AG04449 (cell line): ENCODE results near the gene TTC12.

Experiments used
- CTCF ChIA-PET: fragments of 350-600 bp; formaldehyde crosslinking; extraction: SDS; loops from one replicate; lab custom pipeline; 2021; ENCODE audit warnings: antibody characterized with exemption; lab: Yijun Ruan, JAX
- POLR2A ChIA-PET: fragments of 400-600, 350-600 bp; formaldehyde crosslinking; extraction: SDS; loops from one replicate; lab custom pipeline; 2020; ENCODE audit warnings: antibody characterized with exemption, inconsistent platforms; lab: Yijun Ruan, JAX
- DNase-seq: peaks from one replicate; pipeline ENCODE4 v3.0.0-alpha.2; 2010; ENCODE audit warnings: low read depth, low spot score
- H3K4me3 ChIP-seq: 2 replicates; pipeline ENCODE4 v1.5.1; 2011; ENCODE audit warnings: low read depth, mild to moderate bottlenecking, control low read depth, low read length
- TF ChIP-seq, protein P1 (sequence below): IDR thresholded peaks from one replicate; pipeline ENCODE4 v1.5.1; 2011; ENCODE audit warnings: mild to moderate bottlenecking, moderate library complexity, low read length, control low read depth, inconsistent platforms; ENCODE audit not compliant: insufficient read depth; ENCODE audit errors: missing control alignments

Gene TTC12

DNA sequence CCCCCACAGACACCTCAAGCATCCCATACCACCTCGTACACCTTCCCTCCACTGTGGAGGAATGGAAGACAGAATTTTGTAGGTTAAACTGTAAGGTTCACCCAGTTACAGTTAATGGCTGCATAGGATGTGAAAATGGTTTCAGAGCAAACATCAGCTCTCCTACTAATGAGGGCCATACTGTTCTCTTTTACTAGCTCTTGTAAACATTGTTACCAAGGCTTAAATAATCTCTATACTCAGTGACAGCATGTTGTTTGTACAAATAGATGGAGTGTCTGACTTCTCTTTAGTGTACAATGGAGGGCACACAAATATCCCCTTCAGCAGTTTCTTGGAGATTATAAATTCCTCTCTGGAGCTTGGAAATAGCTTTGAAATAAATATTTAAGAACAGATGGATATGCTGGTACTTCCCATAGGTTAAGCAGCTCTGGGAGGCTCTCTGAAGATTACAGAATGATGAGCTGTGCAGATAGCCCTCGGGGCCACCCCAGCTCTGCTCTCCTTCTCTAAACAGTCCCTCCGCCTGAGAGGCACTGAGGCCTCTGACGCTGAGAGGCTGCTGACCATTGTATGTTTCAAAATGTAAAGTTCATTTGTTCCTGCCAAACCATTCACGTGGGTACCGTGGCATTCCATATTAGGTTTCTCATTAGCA, 25.7 kb downstream of the TTC12 start:
- DNase-seq = no peak
- ChIA-PET CTCF (no interaction called here), POLR2A (no interaction called here)
- TF ChIP-seq, protein P1, sequence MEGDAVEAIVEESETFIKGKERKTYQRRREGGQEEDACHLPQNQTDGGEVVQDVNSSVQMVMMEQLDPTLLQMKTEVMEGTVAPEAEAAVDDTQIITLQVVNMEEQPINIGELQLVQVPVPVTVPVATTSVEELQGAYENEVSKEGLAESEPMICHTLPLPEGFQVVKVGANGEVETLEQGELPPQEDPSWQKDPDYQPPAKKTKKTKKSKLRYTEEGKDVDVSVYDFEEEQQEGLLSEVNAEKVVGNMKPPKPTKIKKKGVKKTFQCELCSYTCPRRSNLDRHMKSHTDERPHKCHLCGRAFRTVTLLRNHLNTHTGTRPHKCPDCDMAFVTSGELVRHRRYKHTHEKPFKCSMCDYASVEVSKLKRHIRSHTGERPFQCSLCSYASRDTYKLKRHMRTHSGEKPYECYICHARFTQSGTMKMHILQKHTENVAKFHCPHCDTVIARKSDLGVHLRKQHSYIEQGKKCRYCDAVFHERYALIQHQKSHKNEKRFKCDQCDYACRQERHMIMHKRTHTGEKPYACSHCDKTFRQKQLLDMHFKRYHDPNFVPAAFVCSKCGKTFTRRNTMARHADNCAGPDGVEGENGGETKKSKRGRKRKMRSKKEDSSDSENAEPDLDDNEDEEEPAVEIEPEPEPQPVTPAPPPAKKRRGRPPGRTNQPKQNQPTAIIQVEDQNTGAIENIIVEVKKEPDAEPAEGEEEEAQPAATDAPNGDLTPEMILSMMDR = no peak
- no peak overlapping the region for H3K4me3 ChIP-seq

GRCh38 chr11:113341388-113342165, 27.2 kb downstream of the TTC12 start:
- TF ChIP-seq, protein P1 = no peak
- H3K4me3 ChIP-seq = no peak overlapping the region
- no peak for DNase-seq
- CTCF ChIA-PET = no interaction called here
- POLR2A ChIA-PET = no interaction called here

- ChIA-PET POLR2A (no interaction called here), CTCF (no interaction called here)
- DNase-seq = no peak
- TF ChIP-seq, protein P1 = no peak
- no peak overlapping the region for H3K4me3 ChIP-seq
Measured at GRCh38 chr11:113345978-113346377, 31.6 kb downstream of the TTC12 start.

- DNase-seq = no peak
- no peak overlapping the region for H3K4me3 ChIP-seq
- TF ChIP-seq, protein P1 = no peak
- ChIA-PET POLR2A (no interaction called here), CTCF (no interaction called here)
Measured at GRCh38 chr11:113349528-113349927, 35.1 kb downstream of the TTC12 start.

DNA sequence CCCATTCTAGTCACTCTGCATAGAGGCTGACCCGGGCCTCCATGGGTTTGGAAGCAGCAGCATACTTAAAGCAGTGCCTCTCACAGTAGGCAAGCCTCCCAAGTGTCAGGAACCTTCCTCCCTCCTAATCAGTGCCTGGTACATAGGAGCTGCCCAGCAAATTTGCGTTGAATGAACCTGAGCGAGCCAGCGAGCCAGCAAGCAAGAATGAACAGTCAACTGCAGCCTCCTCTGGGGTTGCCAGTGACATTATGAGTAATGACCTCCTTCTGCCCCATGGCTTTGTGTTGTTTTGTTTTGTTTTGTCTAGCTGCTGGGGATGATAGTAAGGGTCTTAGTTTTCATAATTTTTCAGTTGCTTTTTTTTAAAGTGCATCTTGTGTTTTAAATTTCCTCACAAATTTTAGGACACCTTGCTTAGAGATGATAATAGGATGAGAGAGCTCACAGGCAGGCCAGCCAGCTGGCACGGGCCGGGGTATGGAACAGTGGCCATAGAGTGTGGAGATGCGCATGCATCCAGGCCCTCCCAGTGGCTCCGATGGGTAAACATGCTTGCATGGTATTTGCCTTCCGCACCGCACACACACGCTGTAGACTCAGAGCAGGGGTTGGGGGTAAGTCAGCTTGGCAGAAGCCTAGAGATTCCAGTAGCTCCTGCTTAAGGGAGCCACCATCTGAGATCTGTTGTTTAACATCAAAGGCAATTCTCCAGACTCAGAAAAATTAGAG, 36.1 kb downstream of the TTC12 start:
- no peak for DNase-seq
- CTCF ChIA-PET = no interaction called here
- TF ChIP-seq, protein P1 = no peak
- H3K4me3 ChIP-seq = no peak overlapping the region
- POLR2A ChIA-PET = no interaction called here

DNA sequence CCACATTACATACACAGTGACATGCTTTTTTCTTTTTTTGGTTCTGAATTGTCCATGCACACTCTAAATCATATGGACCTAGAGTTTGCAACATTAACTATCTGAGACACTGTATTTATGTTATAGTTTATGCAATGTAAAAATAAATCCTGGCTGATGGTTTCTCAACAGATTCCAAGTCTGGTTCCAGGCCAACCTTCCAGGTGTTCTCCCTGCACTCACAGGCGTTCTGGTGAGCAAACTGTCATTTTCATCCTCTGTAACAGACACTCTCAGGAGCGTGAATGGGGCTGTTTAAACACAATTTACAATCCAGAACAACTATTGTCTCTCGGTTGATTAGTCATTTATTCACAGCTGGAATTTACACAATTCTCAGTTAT, 36.7 kb downstream of the TTC12 start:
- H3K4me3 ChIP-seq = no peak overlapping the region
- CTCF ChIA-PET = no interaction called here
- POLR2A ChIA-PET = no interaction called here
- no peak for DNase-seq
- TF ChIP-seq, protein P1 = no peak
